Fibroblast of the aortic adventitia (primary cell): Measurements from ENCODE around the gene SLC15A3. TPM values are rescaled to one million over a fixed set of nuclear protein-coding genes. Genes with fewer than 3 reads are reported as not detected.

ENCODE experiments used
- DNase-seq: peaks from one replicate; pipeline ENCODE4 v3.0.0-alpha.2; 2010; ENCODE audit warnings: low read depth
- H3K4me3 ChIP-seq: 2 replicates; pipeline ENCODE4 v1.5.1; 2011; ENCODE audit warnings: low read depth, mild to moderate bottlenecking, control low read depth, low read length, moderate library complexity
- total RNA-seq: library from RNA; depleted of rRNA; stranded (reverse); fragments of >200 nt; gene quantifications from 2 replicates; pipeline ENCODE4 v1.2.3, GENCODE V29; 2012; ENCODE audit warnings: low replicate concordance
- TF ChIP-seq, protein P1 (sequence below): IDR thresholded peaks from 2 replicates; pipeline ENCODE4 v1.5.1; 2011; ENCODE audit warnings: mild to moderate bottlenecking, low read length, control low read depth, inconsistent platforms; ENCODE audit not compliant: insufficient read depth

The SLC15A3 gene
- total RNA-seq, 1 donor = 6.8 TPM

DNA sequence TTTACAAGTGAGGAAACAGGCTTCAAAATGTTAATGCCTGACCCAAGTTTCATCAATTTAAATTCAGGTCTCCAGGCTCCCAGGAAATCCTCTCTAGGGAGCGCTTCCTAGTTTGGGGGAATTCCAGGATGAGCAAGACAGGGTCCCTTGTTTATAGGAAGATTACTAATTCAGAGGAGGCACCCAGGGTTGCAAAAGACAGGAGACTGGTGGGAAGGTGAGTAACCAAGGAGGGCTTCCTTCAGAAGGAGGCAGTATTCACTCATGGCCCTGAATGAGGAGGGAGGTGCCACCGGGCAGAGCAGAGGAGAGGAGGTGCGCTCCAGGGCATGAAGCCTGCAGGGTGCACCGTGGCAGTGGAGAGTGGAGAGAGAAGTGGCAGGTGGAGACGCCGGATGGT lies 26.1 kb downstream of the SLC15A3 start:
- TF ChIP-seq, protein P1, sequence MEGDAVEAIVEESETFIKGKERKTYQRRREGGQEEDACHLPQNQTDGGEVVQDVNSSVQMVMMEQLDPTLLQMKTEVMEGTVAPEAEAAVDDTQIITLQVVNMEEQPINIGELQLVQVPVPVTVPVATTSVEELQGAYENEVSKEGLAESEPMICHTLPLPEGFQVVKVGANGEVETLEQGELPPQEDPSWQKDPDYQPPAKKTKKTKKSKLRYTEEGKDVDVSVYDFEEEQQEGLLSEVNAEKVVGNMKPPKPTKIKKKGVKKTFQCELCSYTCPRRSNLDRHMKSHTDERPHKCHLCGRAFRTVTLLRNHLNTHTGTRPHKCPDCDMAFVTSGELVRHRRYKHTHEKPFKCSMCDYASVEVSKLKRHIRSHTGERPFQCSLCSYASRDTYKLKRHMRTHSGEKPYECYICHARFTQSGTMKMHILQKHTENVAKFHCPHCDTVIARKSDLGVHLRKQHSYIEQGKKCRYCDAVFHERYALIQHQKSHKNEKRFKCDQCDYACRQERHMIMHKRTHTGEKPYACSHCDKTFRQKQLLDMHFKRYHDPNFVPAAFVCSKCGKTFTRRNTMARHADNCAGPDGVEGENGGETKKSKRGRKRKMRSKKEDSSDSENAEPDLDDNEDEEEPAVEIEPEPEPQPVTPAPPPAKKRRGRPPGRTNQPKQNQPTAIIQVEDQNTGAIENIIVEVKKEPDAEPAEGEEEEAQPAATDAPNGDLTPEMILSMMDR = no peak
- H3K4me3 ChIP-seq = no peak overlapping the region

DNA sequence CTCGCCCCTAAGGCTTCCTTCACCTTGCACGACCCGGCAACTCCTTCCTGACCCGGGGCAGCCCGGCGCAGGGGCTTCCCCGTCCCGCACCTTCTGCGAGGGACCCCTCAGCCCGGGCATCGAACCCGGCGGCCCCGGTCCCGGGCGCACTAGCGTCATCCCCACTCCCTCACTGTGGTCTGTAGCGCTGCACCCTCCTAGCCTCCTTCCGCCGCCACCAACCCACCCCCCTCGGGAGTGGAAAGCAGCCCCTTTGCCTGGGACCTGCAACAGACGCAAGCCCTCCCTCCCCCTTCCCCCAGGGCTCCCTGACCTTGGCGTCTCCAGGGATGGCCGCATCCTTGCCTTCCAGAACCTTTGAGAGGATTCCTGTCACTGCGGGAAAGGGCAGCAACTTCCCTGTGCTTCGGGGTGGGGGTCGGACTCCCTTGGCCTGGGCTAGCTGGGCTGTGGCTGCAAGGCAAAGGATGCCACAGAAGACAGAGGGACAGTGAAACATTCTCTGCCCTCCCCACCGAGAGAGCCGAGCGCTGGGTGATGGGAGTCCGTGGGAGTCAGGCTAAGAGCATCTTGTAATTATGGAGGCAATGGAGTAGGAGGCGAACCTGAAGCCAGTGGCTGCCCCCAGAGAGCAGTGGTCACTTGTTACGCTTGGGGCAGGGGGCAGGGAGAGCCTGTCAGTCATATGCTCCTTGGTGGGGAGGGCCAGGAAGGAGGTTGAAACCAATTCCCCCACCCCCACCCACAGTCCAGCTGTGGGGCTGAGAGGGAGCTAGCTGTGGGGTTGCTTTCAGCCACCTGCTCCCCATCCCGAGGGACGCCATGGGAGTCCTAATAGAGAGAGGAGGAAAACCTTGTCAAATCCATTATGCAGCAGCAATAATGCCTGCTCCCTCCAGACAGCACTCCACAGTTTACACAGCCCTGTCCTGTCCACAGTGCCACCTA lies 26.8 kb downstream of the SLC15A3 start:
- peak overlapping the region; percentile 74 for H3K4me3 ChIP-seq
- TF ChIP-seq, protein P1 = no peak
- DNase-seq = no peak

More for the DNA sequence above, 26.1 kb downstream of the SLC15A3 start:
- peak; percentile 45 for DNase-seq

DNA sequence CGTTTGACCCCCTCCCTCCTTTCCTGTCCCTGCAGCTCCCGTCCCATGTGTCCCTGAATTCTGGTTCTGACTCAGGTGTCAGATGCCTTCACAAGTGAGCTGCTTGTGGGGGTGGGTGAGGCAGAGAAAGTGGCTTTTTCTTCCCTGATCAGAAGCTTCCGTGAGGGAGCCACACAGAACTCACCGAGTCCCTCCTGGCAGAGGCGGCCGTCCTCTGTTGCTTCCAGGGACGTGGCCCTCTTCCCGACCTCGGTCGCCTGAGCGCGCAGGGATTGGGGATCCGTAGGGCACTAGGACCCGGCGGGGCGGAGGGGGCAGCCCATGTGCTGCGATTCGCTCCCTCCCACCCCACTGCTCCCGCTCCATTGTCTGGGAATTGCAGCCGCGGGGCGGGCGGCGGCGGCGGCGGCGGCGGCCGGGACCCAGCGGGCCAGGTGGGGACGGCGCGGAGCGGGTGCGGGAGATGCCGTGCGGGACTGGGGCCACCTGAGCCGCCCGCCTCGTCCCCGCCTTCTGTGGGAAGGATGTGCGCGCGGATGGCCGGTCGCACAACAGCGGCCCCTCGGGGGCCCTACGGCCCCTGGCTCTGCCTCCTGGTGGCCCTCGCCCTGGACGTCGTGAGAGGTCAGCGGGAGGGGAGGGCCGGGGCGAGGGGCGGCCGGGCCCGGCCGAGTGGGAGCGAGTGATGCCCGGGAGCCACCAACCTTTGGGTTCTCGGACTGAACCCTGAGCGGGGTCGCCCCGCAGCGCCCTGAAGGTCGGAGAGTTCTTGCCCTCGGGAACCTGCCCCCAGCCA lies 27.7 kb downstream of the SLC15A3 start, which contains the start of gene TMEM132A:
TSS of gene TMEM132A (plus strand) at position 351 of the 796 bp plus-strand sequence. CDS start at position 525, 174 bp downstream.
- TF ChIP-seq, protein P1 = no peak
- DNase-seq = peak; percentile 59

DNA sequence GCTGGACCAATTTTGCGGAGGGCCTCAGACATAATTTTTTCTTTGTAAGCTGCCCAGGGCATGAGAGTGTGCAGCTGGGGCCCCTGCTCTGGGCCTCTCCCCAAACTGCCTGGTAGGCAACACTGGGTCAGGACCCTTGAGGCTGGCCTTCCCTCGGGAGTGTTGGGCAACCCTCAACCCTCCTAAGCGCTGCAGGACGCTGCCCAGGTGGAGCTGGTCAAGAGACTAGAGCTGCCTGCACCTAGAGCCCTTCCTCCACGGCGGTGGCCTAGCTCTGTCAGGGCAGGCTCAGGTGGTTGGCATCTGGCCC lies 28.2 kb downstream of the SLC15A3 start:
- peak overlapping the region; percentile 74 for H3K4me3 ChIP-seq
- TF ChIP-seq, protein P1 = no peak
- no peak for DNase-seq

More for the DNA sequence above, 27.7 kb downstream of the SLC15A3 start, which contains the start of gene TMEM132A:
- H3K4me3 ChIP-seq = peak within 1 kb of the TSS; percentile 74

DNA sequence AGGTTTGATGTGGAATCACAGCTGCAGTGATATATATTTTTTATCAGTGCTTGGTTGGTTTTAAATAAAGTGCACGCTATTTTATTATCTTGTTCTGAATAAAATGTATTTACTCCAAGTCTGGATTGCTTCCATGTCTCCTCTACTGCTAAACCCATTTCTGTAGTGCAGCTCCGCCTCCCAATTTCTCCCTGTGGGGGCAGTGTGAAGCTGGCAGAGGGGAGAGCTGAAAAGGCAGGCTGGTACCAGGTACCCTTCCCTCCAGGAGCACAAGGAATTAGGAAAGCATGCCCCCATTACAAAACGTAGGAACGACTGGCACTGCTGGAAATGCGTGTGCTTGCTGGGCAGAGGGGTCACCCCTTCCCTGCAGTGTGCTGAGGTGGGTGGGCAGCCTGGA lies 28.6 kb downstream of the SLC15A3 start:
- no peak for DNase-seq
- TF ChIP-seq, protein P1 = no peak
- no peak overlapping the region for H3K4me3 ChIP-seq

DNA sequence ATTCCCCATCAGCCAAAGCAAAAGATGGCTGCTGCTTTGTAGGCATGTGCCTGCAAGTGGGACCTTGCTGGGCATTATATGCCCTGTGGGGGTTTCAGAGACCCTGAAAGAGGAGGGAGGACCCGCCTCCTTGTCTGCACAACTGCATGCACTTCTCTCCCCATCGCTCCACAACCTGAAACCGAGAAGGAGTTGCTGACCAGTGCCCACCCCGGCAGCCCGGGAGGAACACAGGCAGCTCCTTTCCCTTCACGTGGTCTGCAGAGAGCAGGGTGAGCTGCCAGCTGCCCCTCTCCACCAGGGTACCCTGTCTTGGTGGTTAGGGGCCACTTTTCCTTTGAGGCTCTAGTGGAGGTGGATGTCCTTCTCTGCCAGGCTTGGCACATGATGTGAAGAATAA lies 29.1 kb downstream of the SLC15A3 start:
- TF ChIP-seq, protein P1 = no peak
- H3K4me3 ChIP-seq = no peak overlapping the region
- DNase-seq = no peak
